Measurements from ENCODE around the gene KCNB1. TPM values are rescaled to one million over a fixed set of nuclear protein-coding genes. Genes with fewer than 3 reads are reported as not detected.

Gene KCNB1
- total RNA-seq, 1 donor, result under 0.01 TPM

GRCh38 chr20:49345524-49345923, 136.9 kb downstream of the KCNB1 start:
- Histone ChIP-seq H3K4me1 (ENCODE audit: insufficient read depth, low read length) (no peaks in the 10 kb centered on the region), H3K27me3 (ENCODE audit: insufficient read depth, low read length) (no peaks in the 10 kb centered on the region), H3K9me3 (ENCODE audit: low read depth, low read length) (no peaks in the 10 kb centered on the region), H3K4me3 (ENCODE audit: low read length) (no peak overlapping the region)

- no peaks in the 10 kb centered on the region for H3K27me3 ChIP-seq (ENCODE audit: insufficient read depth, low read length)
- no peaks in the 10 kb centered on the region for H3K4me1 ChIP-seq (ENCODE audit: insufficient read depth, low read length)
- no peaks in the 10 kb centered on the region for H3K9me3 ChIP-seq (ENCODE audit: low read depth, low read length)
- no peak overlapping the region for H3K4me3 ChIP-seq (ENCODE audit: low read length)
Measured at GRCh38 chr20:49344975-49345374, 137.5 kb downstream of the KCNB1 start.

- H3K4me3 ChIP-seq (ENCODE audit: low read length), result no peak overlapping the region
- H3K4me1 ChIP-seq (ENCODE audit: insufficient read depth, low read length), result no peaks in the 10 kb centered on the region
- no peaks in the 10 kb centered on the region for H3K9me3 ChIP-seq (ENCODE audit: low read depth, low read length)
Measured at GRCh38 chr20:49344140-49344539, 138.3 kb downstream of the KCNB1 start.

GRCh38 chr20:49343246-49343645, 139.2 kb downstream of the KCNB1 start:
- H3K27me3 ChIP-seq (ENCODE audit: insufficient read depth, low read length), result no peaks in the 10 kb centered on the region
- no peaks in the 10 kb centered on the region for H3K4me1 ChIP-seq (ENCODE audit: insufficient read depth, low read length)
- H3K4me3 ChIP-seq (ENCODE audit: low read length), result no peak overlapping the region
- no peaks in the 10 kb centered on the region for H3K9me3 ChIP-seq (ENCODE audit: low read depth, low read length)

More at GRCh38 chr20:49344140-49344539, 138.3 kb downstream of the KCNB1 start:
- no peaks in the 10 kb centered on the region for H3K27me3 ChIP-seq (ENCODE audit: insufficient read depth, low read length)

GRCh38 chr20:49340161-49340966, 142.1 kb downstream of the KCNB1 start:
- H3K9me3 ChIP-seq (ENCODE audit: low read depth, low read length), result no peaks in the 10 kb centered on the region
- no peaks in the 10 kb centered on the region for H3K27me3 ChIP-seq (ENCODE audit: insufficient read depth, low read length)
- no peak overlapping the region for H3K4me3 ChIP-seq (ENCODE audit: low read length)
- H3K4me1 ChIP-seq (ENCODE audit: insufficient read depth, low read length), result no peaks in the 10 kb centered on the region

GRCh38 chr20:49339123-49339522, 143.3 kb downstream of the KCNB1 start:
- Histone ChIP-seq H3K4me3 (ENCODE audit: low read length) (no peak overlapping the region), H3K4me1 (ENCODE audit: insufficient read depth, low read length) (no peaks in the 10 kb centered on the region)

GRCh38 chr20:49338061-49338460, 144.4 kb downstream of the KCNB1 start:
- Histone ChIP-seq H3K27me3 (ENCODE audit: insufficient read depth, low read length) (no peaks in the 10 kb centered on the region), H3K4me1 (ENCODE audit: insufficient read depth, low read length) (no peaks in the 10 kb centered on the region), H3K9me3 (ENCODE audit: low read depth, low read length) (no peaks in the 10 kb centered on the region), H3K4me3 (ENCODE audit: low read length) (no peak overlapping the region)

More at GRCh38 chr20:49339123-49339522, 143.3 kb downstream of the KCNB1 start:
- Histone ChIP-seq H3K27me3 (ENCODE audit: insufficient read depth, low read length) (no peaks in the 10 kb centered on the region), H3K9me3 (ENCODE audit: low read depth, low read length) (no peaks in the 10 kb centered on the region)

- Histone ChIP-seq H3K9me3 (ENCODE audit: low read depth, low read length) (no peaks in the 10 kb centered on the region), H3K4me1 (ENCODE audit: insufficient read depth, low read length) (no peaks in the 10 kb centered on the region), H3K27me3 (ENCODE audit: insufficient read depth, low read length) (no peaks in the 10 kb centered on the region), H3K4me3 (ENCODE audit: low read length) (no peak overlapping the region)
Measured at GRCh38 chr20:49337357-49337756, 145.1 kb downstream of the KCNB1 start.

GRCh38 chr20:49336786-49337185, 145.7 kb downstream of the KCNB1 start:
- H3K4me3 ChIP-seq (ENCODE audit: low read length), result no peak overlapping the region
- no peaks in the 10 kb centered on the region for H3K4me1 ChIP-seq (ENCODE audit: insufficient read depth, low read length)
- no peaks in the 10 kb centered on the region for H3K27me3 ChIP-seq (ENCODE audit: insufficient read depth, low read length)
- H3K9me3 ChIP-seq (ENCODE audit: low read depth, low read length), result no peaks in the 10 kb centered on the region

GRCh38 chr20:49335476-49335875, 147.0 kb downstream of the KCNB1 start:
- Histone ChIP-seq H3K9me3 (ENCODE audit: low read depth, low read length) (no peaks in the 10 kb centered on the region), H3K4me3 (ENCODE audit: low read length) (no peak overlapping the region), H3K27me3 (ENCODE audit: insufficient read depth, low read length) (no peaks in the 10 kb centered on the region), H3K4me1 (ENCODE audit: insufficient read depth, low read length) (no peaks in the 10 kb centered on the region)

GRCh38 chr20:49330701-49331615, 151.5 kb downstream of the KCNB1 start:
- H3K4me1 ChIP-seq (ENCODE audit: insufficient read depth, low read length), result no peaks in the 10 kb centered on the region
- no peaks in the 10 kb centered on the region for H3K27me3 ChIP-seq (ENCODE audit: insufficient read depth, low read length)
- H3K9me3 ChIP-seq (ENCODE audit: low read depth, low read length), result no peaks in the 10 kb centered on the region
- H3K4me3 ChIP-seq (ENCODE audit: low read length), result no peak overlapping the region

- H3K27me3 ChIP-seq (ENCODE audit: insufficient read depth, low read length), result no peaks in the 10 kb centered on the region
- no peak overlapping the region for H3K4me3 ChIP-seq (ENCODE audit: low read length)
- peaks cover 9% of the 10 kb centered on the region for H3K4me1 ChIP-seq (ENCODE audit: insufficient read depth, low read length)
- no peaks in the 10 kb centered on the region for H3K9me3 ChIP-seq (ENCODE audit: low read depth, low read length)
Measured at GRCh38 chr20:49328790-49329189, 153.7 kb downstream of the KCNB1 start.

- no peaks in the 10 kb centered on the region for H3K9me3 ChIP-seq (ENCODE audit: low read depth, low read length)
- H3K4me1 ChIP-seq (ENCODE audit: insufficient read depth, low read length), result peaks cover 19% of the 10 kb centered on the region
- peaks cover 5% of the 10 kb centered on the region for H3K27me3 ChIP-seq (ENCODE audit: insufficient read depth, low read length)
- no peak overlapping the region for H3K4me3 ChIP-seq (ENCODE audit: low read length)
Measured at GRCh38 chr20:49326026-49326425, 156.4 kb downstream of the KCNB1 start.

- Histone ChIP-seq H3K27me3 (ENCODE audit: insufficient read depth, low read length) (peaks cover 22% of the 10 kb centered on the region), H3K4me1 (ENCODE audit: insufficient read depth, low read length) (peaks cover 21% of the 10 kb centered on the region), H3K9me3 (ENCODE audit: low read depth, low read length) (no peaks in the 10 kb centered on the region)
Measured at GRCh38 chr20:49324306-49324705, 158.2 kb downstream of the KCNB1 start.

GRCh38 chr20:49323622-49324238, 158.7 kb downstream of the KCNB1 start:
- Histone ChIP-seq H3K4me3 (ENCODE audit: low read length) (no peak overlapping the region), H3K4me1 (ENCODE audit: insufficient read depth, low read length) (peaks cover 27% of the 10 kb centered on the region), H3K9me3 (ENCODE audit: low read depth, low read length) (no peaks in the 10 kb centered on the region), H3K27me3 (ENCODE audit: insufficient read depth, low read length) (peaks cover 28% of the 10 kb centered on the region)

More at GRCh38 chr20:49324306-49324705, 158.2 kb downstream of the KCNB1 start:
- H3K4me3 ChIP-seq (ENCODE audit: low read length), result no peak overlapping the region

All from mononuclear cell (primary cell).